CD4-positive, alpha-beta T cell treated with Interleukin-17A for 4 hours (primary cell): ENCODE data around the gene NXPE2.
"Not testable (repeated sequence)": the region's sequence is repeated elsewhere in the genome, so short reads cannot be mapped to it uniquely, and the experiment has no call there.

Source experiments
- DNase-seq: peaks from one replicate; pipeline ENCODE4 v3.0.0-alpha.2; 2020; ENCODE audit warnings: mixed read lengths

Gene NXPE2

GRCh38 chr11:114678125-114679036 lies at the start of gene NXPE2:
Gene NXPE2 (plus strand): TSS chr11:114678527. CDS start chr11:114678576, 49 bp downstream.
- no peak for DNase-seq

GRCh38 chr11:114631445-114631965 lies 46.8 kb upstream of the NXPE2 start:
- DNase-seq, result not testable (repeated sequence)

- not testable (repeated sequence) for DNase-seq
These were observed 38.9 kb upstream of the NXPE2 start for GRCh38 chr11:114639440-114639839.

- DNase-seq, result no peak
These were observed 27.7 kb upstream of the NXPE2 start for GRCh38 chr11:114650661-114651060.

GRCh38 chr11:114651145-114651718 lies 27.1 kb upstream of the NXPE2 start:
- DNase-seq, result no peak

- no peak for DNase-seq
These were observed 25.2 kb upstream of the NXPE2 start for GRCh38 chr11:114653148-114653547.

- no peak for DNase-seq
These were observed 13.7 kb upstream of the NXPE2 start for GRCh38 chr11:114664641-114665040.

- no peak for DNase-seq
These were observed 11.6 kb upstream of the NXPE2 start for GRCh38 chr11:114666760-114667159.

- DNase-seq, result no peak
These were observed 10.2 kb upstream of the NXPE2 start for GRCh38 chr11:114668109-114668508.

- DNase-seq, result no peak
These were observed 4.7 kb upstream of the NXPE2 start for GRCh38 chr11:114673661-114674060.

- no peak for DNase-seq
These were observed 1.2 kb downstream of the NXPE2 start for GRCh38 chr11:114679505-114679904.

- DNase-seq, result no peak
These were observed 4.7 kb downstream of the NXPE2 start for GRCh38 chr11:114683007-114683406.

GRCh38 chr11:114684636-114685035 lies 6.3 kb downstream of the NXPE2 start:
- no peak for DNase-seq

GRCh38 chr11:114685097-114685496 lies 6.8 kb downstream of the NXPE2 start:
- DNase-seq, result no peak

GRCh38 chr11:114705280-114706024 lies 27.1 kb downstream of the NXPE2 start:
- no peak for DNase-seq

GRCh38 chr11:114709960-114710359 lies 31.6 kb downstream of the NXPE2 start:
- DNase-seq, result no peak

- no peak for DNase-seq
These were observed 35.4 kb downstream of the NXPE2 start for GRCh38 chr11:114713756-114714155.

- no peak for DNase-seq
These were observed 41.2 kb downstream of the NXPE2 start for GRCh38 chr11:114719562-114719961.

- DNase-seq, result no peak
These were observed 46.7 kb downstream of the NXPE2 start for GRCh38 chr11:114724916-114725524.

- no peak for DNase-seq
These were observed 47.3 kb downstream of the NXPE2 start for GRCh38 chr11:114725623-114726022.

- DNase-seq, result no peak
These were observed 58.5 kb downstream of the NXPE2 start for GRCh38 chr11:114736806-114737205.

GRCh38 chr11:114738954-114739353 lies 60.6 kb downstream of the NXPE2 start:
- DNase-seq, result peak; percentile 14

- DNase-seq, result no peak
These were observed 66.9 kb downstream of the NXPE2 start for GRCh38 chr11:114745150-114745671.
